Measurements from ENCODE around the gene ADD2. TPM values are rescaled to one million over a fixed set of nuclear protein-coding genes. Genes with fewer than 3 reads are reported as not detected.

The ADD2 gene
- total RNA-seq, 4 donors from 2014 or later, result 0.40 to 1.9 (median 1.1) TPM

GRCh38 chr2:70712916-70713315 is 55.1 kb downstream of the ADD2 start:
- DNase-seq, result no peak
- WGBS, 2 donors (ENCODE audit: low coverage in 1 of 2), result 96% methylated on average over 5 of the region's 5 CpGs; no CpG with 5 or more reads in 1 of the 2 donors

GRCh38 chr2:70711191-70711590 is 56.8 kb downstream of the ADD2 start:
- intact Hi-C loops (cut with DNase I; ENCODE audit: low total_unique reads), result no loop called here
- H3K4me1 ChIP-seq, result no peaks in the 10 kb centered on the region

More at GRCh38 chr2:70712916-70713315, 55.1 kb downstream of the ADD2 start:
- Histone ChIP-seq H3K4me1 (no peaks in the 10 kb centered on the region), H3K27ac (no peak overlapping the region), H3K9me3 (no peaks in the 10 kb centered on the region), H3K36me3 (no peaks in the 10 kb centered on the region), H3K4me3 (no peak overlapping the region), H3K27me3 (peaks cover 2% of the 10 kb centered on the region)
- intact Hi-C loops (cut with DNase I; ENCODE audit: low total_unique reads), result no loop called here
- in situ Hi-C loops (cut with MboI; ENCODE audit: low pct_ligation_motif_present in 1 of 4, low pct_unique_long_range_greater_than_20kb in 1 of 4, low sequenced_read_pairs in 3 of 4), result no loop called here
- TF ChIP-seq POLR2A (IDR thresholded peaks at IDR 0.05) (no peak), EP300 (IDR thresholded peaks at IDR 0.05; ENCODE audit: low read depth) (no peak), POLR2AphosphoS5 (IDR thresholded peaks at IDR 0.05) (no peak), CTCF (IDR thresholded peaks at IDR 0.05) (no peak)

GRCh38 chr2:70710038-70710690 is 57.8 kb downstream of the ADD2 start:
- intact Hi-C loops (cut with DNase I; ENCODE audit: low total_unique reads), result no loop called here
- DNase-seq, result no peak
- Histone ChIP-seq H3K9me3 (no peaks in the 10 kb centered on the region), H3K4me1 (no peaks in the 10 kb centered on the region), H3K4me3 (no peak overlapping the region), H3K36me3 (no peaks in the 10 kb centered on the region), H3K27ac (no peak overlapping the region), H3K27me3 (no peaks in the 10 kb centered on the region)
- 93 to 100% methylated on average over 1 to 3 of the region's 3 CpGs for WGBS, 2 donors (ENCODE audit: low coverage in 1 of 2)
- in situ Hi-C loops (cut with MboI; ENCODE audit: low pct_ligation_motif_present in 1 of 4, low pct_unique_long_range_greater_than_20kb in 1 of 4, low sequenced_read_pairs in 3 of 4), result no loop called here
- TF ChIP-seq POLR2A (IDR thresholded peaks at IDR 0.05) (no peak), EP300 (IDR thresholded peaks at IDR 0.05; ENCODE audit: low read depth) (no peak), POLR2AphosphoS5 (IDR thresholded peaks at IDR 0.05) (no peak), CTCF (IDR thresholded peaks at IDR 0.05) (no peak)

More at GRCh38 chr2:70711191-70711590, 56.8 kb downstream of the ADD2 start:
- Histone ChIP-seq H3K36me3 (no peaks in the 10 kb centered on the region), H3K27me3 (peaks cover 1% of the 10 kb centered on the region), H3K27ac (no peak overlapping the region), H3K4me3 (no peak overlapping the region), H3K9me3 (no peaks in the 10 kb centered on the region)
- DNase-seq, result no peak
- in situ Hi-C loops (cut with MboI; ENCODE audit: low pct_ligation_motif_present in 1 of 4, low pct_unique_long_range_greater_than_20kb in 1 of 4, low sequenced_read_pairs in 3 of 4), result no loop called here
- WGBS, 2 donors (ENCODE audit: low coverage in 1 of 2), result 92% methylated on average over 1 of the region's 1 CpG; no CpG with 5 or more reads in 1 of the 2 donors
- no peak for TF ChIP-seq EP300 (IDR thresholded peaks at IDR 0.05; ENCODE audit: low read depth)
- no peak for TF ChIP-seq POLR2A (IDR thresholded peaks at IDR 0.05)
- TF ChIP-seq CTCF (IDR thresholded peaks at IDR 0.05), result no peak
- TF ChIP-seq POLR2AphosphoS5 (IDR thresholded peaks at IDR 0.05), result no peak

GRCh38 chr2:70709275-70710037 is 58.5 kb downstream of the ADD2 start:
- no peaks in the 10 kb centered on the region for H3K9me3 ChIP-seq
- no peaks in the 10 kb centered on the region for H3K4me1 ChIP-seq
- 70 to 87% methylated on average over 6 to 9 of the region's 9 CpGs for WGBS, 2 donors (ENCODE audit: low coverage in 1 of 2)
- H3K4me3 ChIP-seq, result no peak overlapping the region
- DNase-seq, result no peak
- no peak overlapping the region for H3K27ac ChIP-seq
- no peaks in the 10 kb centered on the region for H3K36me3 ChIP-seq
- no peak for TF ChIP-seq POLR2AphosphoS5 (IDR thresholded peaks at IDR 0.05)
- TF ChIP-seq POLR2A (IDR thresholded peaks at IDR 0.05), result no peak
- TF ChIP-seq CTCF (IDR thresholded peaks at IDR 0.05), result no peak
- TF ChIP-seq EP300 (IDR thresholded peaks at IDR 0.05; ENCODE audit: low read depth), result no peak
- H3K27me3 ChIP-seq, result no peaks in the 10 kb centered on the region
- intact Hi-C loops (cut with DNase I; ENCODE audit: low total_unique reads) (no loop called here), in situ Hi-C loops (cut with MboI; ENCODE audit: low pct_ligation_motif_present in 1 of 4, low pct_unique_long_range_greater_than_20kb in 1 of 4, low sequenced_read_pairs in 3 of 4) (no loop called here)

All from transverse colon (tissue), 4 donors.